Activated CD8-positive, alpha-beta memory T cell treated with anti-CD3 and anti-CD28 coated beads for 24 hours (primary cell): ENCODE results near the gene GPC3.
"Not testable (repeated sequence)": the region's sequence is repeated elsewhere in the genome, so short reads cannot be mapped to it uniquely, and the experiment has no call there.

Experiments used
- DNase-seq: peaks from one replicate; pipeline ENCODE4 v3.0.0-alpha.2; 2020

The GPC3 gene

GRCh38 chrX:133541021-133541420, 444.4 kb downstream of the GPC3 start:
- DNase-seq = no peak

GRCh38 chrX:133538148-133538547, 447.2 kb downstream of the GPC3 start:
- no peak for DNase-seq

- no peak for DNase-seq
Measured at GRCh38 chrX:133537142-133537541, 448.3 kb downstream of the GPC3 start.

DNA sequence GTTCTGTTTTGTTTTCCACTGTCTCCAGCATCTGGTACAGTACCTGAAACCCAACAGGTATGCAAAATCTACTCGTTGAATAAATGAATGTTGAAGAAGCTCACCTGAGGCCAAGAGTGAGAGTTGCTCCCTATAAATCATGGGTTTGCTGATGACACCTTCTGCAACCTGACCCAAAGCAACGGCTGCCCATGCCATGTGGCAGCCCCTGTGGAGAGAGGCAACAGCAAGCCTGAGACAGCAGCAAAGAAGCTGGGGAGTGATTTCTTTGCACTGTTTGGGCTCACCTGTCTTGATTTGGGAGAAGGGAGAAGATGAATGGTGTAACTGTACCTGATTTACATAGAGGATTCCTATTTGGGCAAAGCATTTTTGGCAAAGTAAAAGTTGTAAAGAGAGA, 450.3 kb downstream of the GPC3 start:
- no peak for DNase-seq

DNA sequence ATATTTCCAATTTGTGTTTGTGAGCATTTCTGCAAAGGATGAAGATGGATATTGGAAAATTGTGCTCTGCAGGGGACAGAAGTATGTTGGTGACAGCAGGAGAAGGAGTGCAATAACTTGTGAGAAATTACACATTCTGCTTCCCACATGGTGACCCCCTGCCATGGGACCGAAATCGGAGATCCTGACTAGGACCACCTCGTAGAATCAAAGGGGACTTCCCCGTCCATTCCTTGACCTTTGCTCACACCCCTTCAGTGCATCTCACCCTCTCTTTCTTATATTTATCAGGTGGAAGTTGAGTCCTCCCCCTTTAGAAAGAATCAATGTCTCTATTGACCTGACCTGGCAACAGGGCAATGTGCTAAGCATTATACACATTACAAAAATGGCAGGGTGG, 451.2 kb downstream of the GPC3 start:
- DNase-seq = no peak

DNA sequence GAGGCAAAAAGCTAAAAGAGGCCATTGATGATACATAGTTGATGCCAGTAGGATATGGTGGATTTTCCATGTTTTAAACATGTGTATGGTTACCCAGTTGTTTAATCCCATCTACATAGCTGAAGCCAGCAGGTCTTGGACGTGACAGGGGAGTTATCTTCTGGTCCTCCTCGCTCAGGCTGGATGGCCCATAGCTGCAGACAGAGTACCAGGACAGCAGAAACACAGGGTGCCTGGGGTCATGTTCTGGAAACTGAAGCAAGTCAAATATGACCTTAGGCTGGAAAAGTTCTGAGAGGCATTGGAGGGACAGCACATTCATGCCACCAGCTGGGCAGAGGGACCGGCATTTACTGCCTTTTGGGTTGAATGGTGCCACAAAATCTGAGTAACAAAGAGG, 452.1 kb downstream of the GPC3 start:
- no peak for DNase-seq

DNA sequence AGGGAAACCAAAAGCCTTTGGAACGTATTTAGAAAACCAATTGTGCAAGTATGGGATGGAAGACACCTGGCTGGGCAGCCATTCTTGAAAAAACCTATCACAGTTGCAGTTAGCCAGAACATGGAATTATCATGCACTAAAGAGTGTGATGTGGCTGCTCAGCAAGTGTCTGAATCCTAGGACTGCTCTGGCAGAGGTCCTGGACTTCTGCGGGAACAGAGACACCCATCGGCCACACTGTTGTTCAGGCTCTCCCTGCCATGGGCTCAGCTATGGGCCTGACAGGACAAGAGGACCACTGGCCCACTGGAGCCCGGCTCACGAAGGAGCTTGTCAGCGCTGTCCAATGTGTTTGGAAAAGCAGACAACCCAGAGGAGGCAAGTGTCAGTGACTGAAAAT, 454.4 kb downstream of the GPC3 start:
- DNase-seq = no peak

DNA sequence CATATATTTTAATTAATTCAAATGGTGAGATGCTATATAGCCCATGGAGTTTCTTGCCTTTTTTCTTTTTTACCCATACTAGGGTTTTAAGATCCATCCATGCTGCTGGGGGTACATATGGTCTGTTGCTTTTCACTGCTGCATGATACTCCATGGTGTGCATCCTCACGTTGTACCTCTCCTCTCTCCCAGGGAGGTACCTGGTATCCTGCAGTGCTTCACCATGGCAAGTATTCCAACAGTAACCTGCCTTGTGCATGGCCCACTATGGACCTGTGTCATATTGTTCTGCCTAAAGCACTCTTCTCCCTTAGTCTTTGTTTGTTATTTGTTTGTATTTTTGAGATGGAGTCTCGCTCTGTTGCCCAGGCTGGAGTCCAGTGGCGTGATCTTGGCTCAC, 455.8 kb downstream of the GPC3 start:
- no peak for DNase-seq

DNA sequence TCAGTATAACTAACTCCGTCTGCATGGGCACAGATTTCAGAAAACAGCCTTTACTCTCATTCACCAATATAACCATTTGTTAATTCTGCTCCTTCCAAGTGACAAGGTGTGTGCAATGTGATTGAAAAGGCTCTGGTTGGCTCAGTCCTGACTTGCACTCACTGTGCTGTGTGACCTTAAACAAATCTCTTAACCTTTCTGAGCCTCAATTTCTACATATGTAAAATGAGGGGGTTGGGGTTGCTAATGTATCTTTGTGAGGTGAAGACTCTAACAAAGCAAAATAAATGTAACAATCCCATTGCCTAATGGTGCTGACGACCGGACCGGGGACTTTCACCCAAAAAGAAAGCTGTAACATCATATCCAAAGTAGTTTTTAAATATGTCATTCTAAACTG, 457.6 kb downstream of the GPC3 start:
- DNase-seq = no peak

DNA sequence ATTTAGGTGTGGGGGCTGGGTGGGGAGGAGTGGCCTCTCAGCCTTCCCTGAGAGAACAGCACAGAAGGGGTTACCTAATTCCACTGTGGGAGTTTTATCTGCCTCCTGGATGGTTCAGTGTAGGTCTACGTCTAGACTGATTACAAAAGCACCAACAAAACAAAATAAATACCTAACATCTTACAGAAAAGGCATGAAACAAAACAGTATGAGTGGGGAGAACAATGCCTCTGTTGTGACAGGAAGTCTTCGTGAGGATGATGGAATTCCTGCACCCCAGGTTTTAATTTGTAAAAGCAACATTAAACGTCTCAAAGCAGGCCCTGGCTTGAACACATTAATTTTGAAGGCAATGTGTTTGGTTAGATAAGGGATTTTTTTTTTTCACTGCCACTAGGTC, 458.0 kb downstream of the GPC3 start:
- DNase-seq = no peak

DNA sequence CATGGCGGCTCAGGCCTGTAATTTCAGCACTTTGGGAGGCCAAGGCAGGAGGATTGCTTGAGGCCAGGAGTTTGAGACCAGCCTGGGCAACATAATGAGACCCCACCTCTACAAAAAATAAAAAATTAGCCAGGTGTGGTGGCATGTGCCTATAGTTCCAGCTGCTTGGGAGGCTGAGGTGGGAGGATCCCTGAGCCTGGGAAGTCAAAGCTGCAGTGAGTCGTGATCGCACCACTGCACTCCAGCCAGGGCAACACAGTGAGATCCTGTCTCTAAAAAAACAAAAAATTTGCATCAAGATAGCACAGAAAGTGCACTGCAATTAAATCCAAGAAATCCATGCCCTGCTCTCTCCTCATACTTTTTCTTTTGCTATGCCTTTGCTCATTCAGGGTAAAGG, 458.6 kb downstream of the GPC3 start:
- not testable (repeated sequence) for DNase-seq

GRCh38 chrX:133523526-133523925, 461.9 kb downstream of the GPC3 start:
- no peak for DNase-seq

GRCh38 chrX:133523081-133523487, 462.3 kb downstream of the GPC3 start:
- DNase-seq = no peak

- DNase-seq = no peak
Measured at GRCh38 chrX:133516686-133517085, 468.7 kb downstream of the GPC3 start.

DNA sequence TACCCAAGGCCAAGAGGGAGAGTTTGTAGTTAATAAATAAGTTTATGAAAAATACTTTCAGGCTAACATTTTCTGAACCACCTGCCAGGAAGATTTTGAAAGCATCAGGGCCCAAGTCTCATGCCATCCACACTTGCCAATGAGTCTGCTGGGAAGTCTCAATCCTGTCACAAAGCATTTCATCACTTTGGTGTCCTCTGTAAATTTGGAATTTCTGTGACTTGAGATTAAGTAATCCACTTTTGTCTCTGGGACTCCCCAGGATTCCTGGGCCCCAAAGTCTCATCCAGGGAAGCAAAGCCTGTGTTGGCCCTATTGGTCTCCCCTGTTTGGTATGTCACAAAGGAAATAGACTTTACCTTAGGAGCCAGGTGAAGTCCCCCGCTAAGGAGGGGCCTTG, 470.9 kb downstream of the GPC3 start:
- no peak for DNase-seq

DNA sequence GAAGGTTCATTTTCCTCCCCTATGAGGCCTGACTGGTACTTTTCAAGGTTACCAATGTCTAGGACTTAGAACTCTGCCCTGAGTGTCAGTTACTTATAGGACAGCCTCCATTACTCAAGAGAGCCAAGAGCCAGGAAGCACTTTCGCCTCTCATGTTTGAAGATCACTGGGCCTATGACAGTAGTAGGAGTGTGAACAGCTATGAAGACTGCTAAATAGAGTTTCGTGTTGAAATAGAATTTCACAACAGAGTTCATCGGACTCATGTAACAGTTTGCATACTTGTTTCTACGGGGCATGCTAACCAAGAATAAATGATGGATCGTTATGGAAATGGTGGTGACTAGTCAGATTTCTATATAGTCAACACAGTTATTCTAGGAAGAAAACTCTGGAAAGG, 472.3 kb downstream of the GPC3 start:
- DNase-seq = no peak

DNA sequence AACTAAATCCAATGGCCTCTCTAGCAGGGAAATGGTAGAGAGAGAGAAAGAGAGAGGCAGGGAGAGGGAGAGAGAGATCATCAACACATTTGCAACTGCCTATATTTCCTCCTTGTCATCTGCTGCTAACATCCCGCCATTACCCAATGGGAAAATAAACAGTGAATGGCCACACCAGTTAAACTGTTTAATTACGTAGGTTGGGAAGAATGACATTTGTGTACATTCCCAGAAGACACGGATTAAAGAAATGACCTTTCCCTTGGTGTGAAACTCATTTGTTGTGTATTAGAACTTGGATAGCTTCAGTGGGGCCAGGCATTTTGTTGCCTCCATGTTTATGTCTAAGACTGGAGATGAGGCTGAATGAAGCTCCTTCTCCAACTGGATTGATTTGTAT, 474.4 kb downstream of the GPC3 start:
- no peak for DNase-seq

GRCh38 chrX:133497356-133497755, 488.0 kb downstream of the GPC3 start:
- DNase-seq = no peak

DNA sequence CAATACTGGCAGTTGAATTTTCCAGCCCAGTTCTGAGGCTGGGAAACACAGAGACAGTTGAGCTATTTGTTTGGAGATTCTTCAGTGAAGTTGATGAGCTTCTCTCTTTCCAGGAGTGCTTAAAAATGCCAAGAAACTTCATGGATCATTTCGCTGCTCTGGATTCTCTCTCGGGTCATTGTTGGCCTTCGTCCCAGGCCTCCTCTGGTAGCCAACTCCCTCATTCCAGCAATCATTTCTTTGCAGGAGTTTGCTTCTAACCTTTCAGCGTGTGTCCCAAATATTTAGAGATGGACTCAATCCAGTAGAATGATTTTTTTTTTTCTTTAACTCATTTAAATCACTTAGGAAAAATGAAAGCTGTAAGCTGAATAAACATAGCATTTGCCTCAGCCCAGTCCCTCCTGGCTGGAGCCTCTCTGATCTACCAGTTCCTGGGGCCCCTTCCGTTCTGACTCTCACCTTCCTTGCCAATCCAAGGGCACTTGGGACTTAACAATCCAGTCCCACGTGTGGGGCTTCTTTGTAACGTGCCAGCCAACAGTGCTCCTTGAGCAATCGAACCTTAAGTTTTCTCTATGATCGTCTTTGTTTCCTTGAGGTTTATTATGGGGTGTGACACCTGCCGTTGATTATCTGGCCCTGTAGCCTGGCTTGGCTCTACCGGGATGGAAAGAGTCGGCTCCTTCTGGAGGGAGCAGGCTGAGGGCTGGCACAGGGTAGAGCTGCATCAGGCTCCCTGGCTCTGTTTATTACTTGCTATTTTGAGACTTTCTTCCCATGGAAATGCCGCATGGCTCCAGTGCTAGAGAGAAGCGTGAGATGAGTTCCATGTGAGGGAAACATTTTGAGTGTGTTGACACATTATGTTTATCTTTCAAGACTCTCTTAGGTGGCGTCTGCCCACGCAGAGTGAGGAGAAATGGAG, 489.7 kb downstream of the GPC3 start:
- no peak for DNase-seq

GRCh38 chrX:133493366-133493765, 492.0 kb downstream of the GPC3 start:
- DNase-seq = no peak

DNA sequence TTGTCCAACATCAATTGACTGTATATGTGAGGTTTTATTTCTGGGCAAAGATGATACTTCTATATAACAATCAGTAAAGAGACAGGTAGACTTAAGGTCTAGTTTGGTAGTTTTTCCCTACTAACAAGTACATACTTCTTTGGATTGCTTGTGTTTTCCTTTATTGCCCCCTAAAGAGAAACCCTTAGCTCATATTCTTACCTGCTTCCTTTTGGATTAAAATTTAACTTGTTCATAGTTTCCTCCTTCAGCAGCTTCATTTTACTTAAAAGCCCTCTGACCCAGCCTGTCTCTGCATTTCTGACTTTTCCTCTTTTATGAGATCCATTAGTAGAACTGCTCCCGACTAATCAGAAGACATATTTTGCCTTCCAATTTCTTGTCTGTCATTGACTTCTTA, 494.4 kb downstream of the GPC3 start:
- DNase-seq = no peak
